ENCODE data around the gene GRK1.

DNA sequence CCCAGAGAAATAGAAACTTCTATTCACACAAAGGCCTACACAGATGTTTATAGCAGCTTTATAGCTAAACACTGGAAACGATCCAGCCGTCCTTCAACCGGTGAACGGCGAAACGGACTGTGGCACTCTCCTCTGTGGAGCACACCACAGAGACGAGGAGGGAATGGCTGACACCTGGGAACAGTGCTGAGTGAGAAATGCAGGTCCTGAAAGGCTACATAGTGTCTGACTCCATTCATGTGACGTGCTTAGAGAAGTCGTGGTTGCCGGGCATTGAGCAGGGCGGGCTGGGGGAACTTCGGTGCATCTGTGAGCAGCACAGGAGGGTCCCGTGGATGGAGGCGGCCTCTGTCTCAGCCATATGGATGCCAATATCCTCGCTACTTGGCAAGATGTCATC is 3.1 kb upstream of the GRK1 start:
- TF ChIP-seq, protein P1, sequence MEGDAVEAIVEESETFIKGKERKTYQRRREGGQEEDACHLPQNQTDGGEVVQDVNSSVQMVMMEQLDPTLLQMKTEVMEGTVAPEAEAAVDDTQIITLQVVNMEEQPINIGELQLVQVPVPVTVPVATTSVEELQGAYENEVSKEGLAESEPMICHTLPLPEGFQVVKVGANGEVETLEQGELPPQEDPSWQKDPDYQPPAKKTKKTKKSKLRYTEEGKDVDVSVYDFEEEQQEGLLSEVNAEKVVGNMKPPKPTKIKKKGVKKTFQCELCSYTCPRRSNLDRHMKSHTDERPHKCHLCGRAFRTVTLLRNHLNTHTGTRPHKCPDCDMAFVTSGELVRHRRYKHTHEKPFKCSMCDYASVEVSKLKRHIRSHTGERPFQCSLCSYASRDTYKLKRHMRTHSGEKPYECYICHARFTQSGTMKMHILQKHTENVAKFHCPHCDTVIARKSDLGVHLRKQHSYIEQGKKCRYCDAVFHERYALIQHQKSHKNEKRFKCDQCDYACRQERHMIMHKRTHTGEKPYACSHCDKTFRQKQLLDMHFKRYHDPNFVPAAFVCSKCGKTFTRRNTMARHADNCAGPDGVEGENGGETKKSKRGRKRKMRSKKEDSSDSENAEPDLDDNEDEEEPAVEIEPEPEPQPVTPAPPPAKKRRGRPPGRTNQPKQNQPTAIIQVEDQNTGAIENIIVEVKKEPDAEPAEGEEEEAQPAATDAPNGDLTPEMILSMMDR (conservative IDR thresholded peaks at IDR 0.05; ENCODE audit: low read depth in 2 of 2), result no peak
- TF ChIP-seq, protein P2, sequence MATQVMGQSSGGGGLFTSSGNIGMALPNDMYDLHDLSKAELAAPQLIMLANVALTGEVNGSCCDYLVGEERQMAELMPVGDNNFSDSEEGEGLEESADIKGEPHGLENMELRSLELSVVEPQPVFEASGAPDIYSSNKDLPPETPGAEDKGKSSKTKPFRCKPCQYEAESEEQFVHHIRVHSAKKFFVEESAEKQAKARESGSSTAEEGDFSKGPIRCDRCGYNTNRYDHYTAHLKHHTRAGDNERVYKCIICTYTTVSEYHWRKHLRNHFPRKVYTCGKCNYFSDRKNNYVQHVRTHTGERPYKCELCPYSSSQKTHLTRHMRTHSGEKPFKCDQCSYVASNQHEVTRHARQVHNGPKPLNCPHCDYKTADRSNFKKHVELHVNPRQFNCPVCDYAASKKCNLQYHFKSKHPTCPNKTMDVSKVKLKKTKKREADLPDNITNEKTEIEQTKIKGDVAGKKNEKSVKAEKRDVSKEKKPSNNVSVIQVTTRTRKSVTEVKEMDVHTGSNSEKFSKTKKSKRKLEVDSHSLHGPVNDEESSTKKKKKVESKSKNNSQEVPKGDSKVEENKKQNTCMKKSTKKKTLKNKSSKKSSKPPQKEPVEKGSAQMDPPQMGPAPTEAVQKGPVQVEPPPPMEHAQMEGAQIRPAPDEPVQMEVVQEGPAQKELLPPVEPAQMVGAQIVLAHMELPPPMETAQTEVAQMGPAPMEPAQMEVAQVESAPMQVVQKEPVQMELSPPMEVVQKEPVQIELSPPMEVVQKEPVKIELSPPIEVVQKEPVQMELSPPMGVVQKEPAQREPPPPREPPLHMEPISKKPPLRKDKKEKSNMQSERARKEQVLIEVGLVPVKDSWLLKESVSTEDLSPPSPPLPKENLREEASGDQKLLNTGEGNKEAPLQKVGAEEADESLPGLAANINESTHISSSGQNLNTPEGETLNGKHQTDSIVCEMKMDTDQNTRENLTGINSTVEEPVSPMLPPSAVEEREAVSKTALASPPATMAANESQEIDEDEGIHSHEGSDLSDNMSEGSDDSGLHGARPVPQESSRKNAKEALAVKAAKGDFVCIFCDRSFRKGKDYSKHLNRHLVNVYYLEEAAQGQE (IDR thresholded peaks at IDR 0.05; ENCODE audit: unreplicated experiment), result no peak
- TF ChIP-seq ZNF331 (CRISPR knock-in tag; IDR thresholded peaks at IDR 0.05; ENCODE audit: low read depth) (no peak), POLR2AphosphoS5 (IDR thresholded peaks at IDR 0.05; ENCODE audit: low read depth) (no peak), EZH2 (IDR thresholded peaks at IDR 0.05; ENCODE audit: low read depth, unreplicated experiment) (no peak), JUNB (IDR thresholded peaks at IDR 0.05; ENCODE audit: unreplicated experiment) (no peak), CREB1 (CRISPR knock-in tag; IDR thresholded peaks at IDR 0.05; ENCODE audit: low read depth) (no peak), EZH2phosphoT487 (IDR thresholded peaks at IDR 0.05; ENCODE audit: unreplicated experiment) (no peak), STAT1 (IDR thresholded peaks at IDR 0.05; ENCODE audit: unreplicated experiment) (no peak)
- TF ChIP-seq, protein P3, sequence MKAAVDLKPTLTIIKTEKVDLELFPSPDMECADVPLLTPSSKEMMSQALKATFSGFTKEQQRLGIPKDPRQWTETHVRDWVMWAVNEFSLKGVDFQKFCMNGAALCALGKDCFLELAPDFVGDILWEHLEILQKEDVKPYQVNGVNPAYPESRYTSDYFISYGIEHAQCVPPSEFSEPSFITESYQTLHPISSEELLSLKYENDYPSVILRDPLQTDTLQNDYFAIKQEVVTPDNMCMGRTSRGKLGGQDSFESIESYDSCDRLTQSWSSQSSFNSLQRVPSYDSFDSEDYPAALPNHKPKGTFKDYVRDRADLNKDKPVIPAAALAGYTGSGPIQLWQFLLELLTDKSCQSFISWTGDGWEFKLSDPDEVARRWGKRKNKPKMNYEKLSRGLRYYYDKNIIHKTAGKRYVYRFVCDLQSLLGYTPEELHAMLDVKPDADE (IDR thresholded peaks at IDR 0.05), result no peak
- TF ChIP-seq, protein P4, sequence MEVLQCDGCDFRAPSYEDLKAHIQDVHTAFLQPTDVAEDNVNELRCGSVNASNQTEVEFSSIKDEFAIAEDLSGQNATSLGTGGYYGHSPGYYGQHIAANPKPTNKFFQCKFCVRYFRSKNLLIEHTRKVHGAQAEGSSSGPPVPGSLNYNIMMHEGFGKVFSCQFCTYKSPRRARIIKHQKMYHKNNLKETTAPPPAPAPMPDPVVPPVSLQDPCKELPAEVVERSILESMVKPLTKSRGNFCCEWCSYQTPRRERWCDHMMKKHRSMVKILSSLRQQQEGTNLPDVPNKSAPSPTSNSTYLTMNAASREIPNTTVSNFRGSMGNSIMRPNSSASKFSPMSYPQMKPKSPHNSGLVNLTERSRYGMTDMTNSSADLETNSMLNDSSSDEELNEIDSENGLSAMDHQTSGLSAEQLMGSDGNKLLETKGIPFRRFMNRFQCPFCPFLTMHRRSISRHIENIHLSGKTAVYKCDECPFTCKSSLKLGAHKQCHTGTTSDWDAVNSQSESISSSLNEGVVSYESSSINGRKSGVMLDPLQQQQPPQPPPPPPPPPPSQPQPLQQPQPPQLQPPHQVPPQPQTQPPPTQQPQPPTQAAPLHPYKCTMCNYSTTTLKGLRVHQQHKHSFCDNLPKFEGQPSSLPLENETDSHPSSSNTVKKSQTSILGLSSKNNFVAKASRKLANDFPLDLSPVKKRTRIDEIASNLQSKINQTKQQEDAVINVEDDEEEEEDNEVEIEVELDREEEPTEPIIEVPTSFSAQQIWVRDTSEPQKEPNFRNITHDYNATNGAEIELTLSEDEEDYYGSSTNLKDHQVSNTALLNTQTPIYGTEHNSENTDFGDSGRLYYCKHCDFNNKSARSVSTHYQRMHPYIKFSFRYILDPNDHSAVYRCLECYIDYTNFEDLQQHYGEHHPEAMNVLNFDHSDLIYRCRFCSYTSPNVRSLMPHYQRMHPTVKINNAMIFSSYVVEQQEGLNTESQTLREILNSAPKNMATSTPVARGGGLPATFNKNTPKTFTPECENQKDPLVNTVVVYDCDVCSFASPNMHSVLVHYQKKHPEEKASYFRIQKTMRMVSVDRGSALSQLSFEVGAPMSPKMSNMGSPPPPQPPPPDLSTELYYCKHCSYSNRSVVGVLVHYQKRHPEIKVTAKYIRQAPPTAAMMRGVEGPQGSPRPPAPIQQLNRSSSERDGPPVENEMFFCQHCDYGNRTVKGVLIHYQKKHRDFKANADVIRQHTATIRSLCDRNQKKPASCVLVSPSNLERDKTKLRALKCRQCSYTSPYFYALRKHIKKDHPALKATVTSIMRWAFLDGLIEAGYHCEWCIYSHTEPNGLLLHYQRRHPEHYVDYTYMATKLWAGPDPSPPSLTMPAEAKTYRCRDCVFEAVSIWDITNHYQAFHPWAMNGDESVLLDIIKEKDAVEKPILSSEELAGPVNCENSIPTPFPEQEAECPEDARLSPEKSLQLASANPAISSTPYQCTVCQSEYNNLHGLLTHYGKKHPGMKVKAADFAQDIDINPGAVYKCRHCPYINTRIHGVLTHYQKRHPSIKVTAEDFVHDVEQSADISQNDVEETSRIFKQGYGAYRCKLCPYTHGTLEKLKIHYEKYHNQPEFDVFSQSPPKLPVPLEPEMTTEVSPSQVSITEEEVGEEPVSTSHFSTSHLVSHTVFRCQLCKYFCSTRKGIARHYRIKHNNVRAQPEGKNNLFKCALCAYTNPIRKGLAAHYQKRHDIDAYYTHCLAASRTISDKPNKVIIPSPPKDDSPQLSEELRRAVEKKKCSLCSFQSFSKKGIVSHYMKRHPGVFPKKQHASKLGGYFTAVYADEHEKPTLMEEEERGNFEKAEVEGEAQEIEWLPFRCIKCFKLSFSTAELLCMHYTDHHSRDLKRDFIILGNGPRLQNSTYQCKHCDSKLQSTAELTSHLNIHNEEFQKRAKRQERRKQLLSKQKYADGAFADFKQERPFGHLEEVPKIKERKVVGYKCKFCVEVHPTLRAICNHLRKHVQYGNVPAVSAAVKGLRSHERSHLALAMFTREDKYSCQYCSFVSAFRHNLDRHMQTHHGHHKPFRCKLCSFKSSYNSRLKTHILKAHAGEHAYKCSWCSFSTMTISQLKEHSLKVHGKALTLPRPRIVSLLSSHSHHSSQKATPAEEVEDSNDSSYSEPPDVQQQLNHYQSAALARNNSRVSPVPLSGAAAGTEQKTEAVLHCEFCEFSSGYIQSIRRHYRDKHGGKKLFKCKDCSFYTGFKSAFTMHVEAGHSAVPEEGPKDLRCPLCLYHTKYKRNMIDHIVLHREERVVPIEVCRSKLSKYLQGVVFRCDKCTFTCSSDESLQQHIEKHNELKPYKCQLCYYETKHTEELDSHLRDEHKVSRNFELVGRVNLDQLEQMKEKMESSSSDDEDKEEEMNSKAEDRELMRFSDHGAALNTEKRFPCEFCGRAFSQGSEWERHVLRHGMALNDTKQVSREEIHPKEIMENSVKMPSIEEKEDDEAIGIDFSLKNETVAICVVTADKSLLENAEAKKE (CRISPR knock-in tag; IDR thresholded peaks at IDR 0.05), result no peak

Data from GM23338 (cell line).